A549 (cell line): ENCODE measurements around the gene DYNC2H1.

Source experiments
- BHLHE40 ChIP-seq: IDR thresholded peaks from 2 replicates; pipeline ENCODE4 v1.6.1; 2012; ENCODE audit warnings: low read depth, low read length, inconsistent platforms
- CTCF ChIP-seq: fragments of >200 bp; sonication (Bioruptor Twin); formaldehyde crosslinking; IDR thresholded peaks from 3 replicates; pipeline ENCODE4 v1.5.1; 2016
- GATA3 ChIP-seq: IDR thresholded peaks from 2 replicates; pipeline ENCODE4 v1.6.1; 2012; ENCODE audit warnings: borderline replicate concordance
- HDAC2 ChIP-seq: fragments of 200-600 bp; sonication (generic); IDR thresholded peaks from 2 replicates; pipeline ENCODE4 v1.6.1; 2016
- JUN ChIP-seq, 2 experiments: fragments of >200 bp; sonication (Bioruptor Twin); formaldehyde crosslinking; IDR thresholded peaks; 2 replicates in 1 of 2; 3 replicates in 1 of 2; pipeline ENCODE4 v1.6.1; 2016 to 2017
- MAZ ChIP-seq: fragments of 150-350 bp; IDR thresholded peaks from 2 replicates; pipeline ENCODE4 v1.6.1; 2014; ENCODE audit warnings: antibody characterized with exemption, low read depth, low read length, borderline replicate concordance
- RCOR1 ChIP-seq: fragments of 150-350 bp; IDR thresholded peaks from 2 replicates; pipeline ENCODE4 v1.6.1; 2014; ENCODE audit warnings: antibody characterized with exemption, low read length, low read depth
- REST ChIP-seq: fragments of 200-600 bp; sonication (generic); IDR thresholded peaks from 2 replicates; pipeline ENCODE4 v1.6.1; 2016; ENCODE audit warnings: antibody characterized with exemption, mild to moderate bottlenecking, moderate library complexity
- SMC3 ChIP-seq: fragments of >200 bp; sonication (Bioruptor Twin); formaldehyde crosslinking; IDR thresholded peaks from 3 replicates; pipeline ENCODE4 v1.6.1; 2018; ENCODE audit warnings: inconsistent platforms
- USF2 ChIP-seq: fragments of 450-650 bp; IDR thresholded peaks from 2 replicates; pipeline ENCODE4 v1.6.1; 2014; ENCODE audit warnings: antibody characterized with exemption

- TF ChIP-seq MAZ (no peak), REST (no peak), RCOR1 (no peak), USF2 (no peak), CTCF (no peak), SMC3 (no peak), GATA3 (no peak), BHLHE40 (no peak), HDAC2 (no peak), JUN (IDR thresholded peaks at IDR 0.05) (no peak)
Measured at GRCh38 chr11:103170865-103171264, 61.6 kb downstream of the DYNC2H1 start.
